Neural cell (in vitro differentiated cells): ENCODE results near the gene RNF25.

Source experiments
- CTCF ChIP-seq: fragments of 450-650 bp; IDR thresholded peaks from 2 replicates; pipeline ENCODE4 v1.5.1; 2014; ENCODE audit warnings: antibody characterized with exemption, mild to moderate bottlenecking, moderate library complexity; ENCODE audit not compliant: poor library complexity, severe bottlenecking
- EZH2 ChIP-seq: fragments of 200-600, 300-800 bp; shearing (Covaris generic), sonication (generic); IDR thresholded peaks from 2 replicates; pipeline ENCODE4 v1.6.1; 2014; ENCODE audit warnings: antibody characterized with exemption, low read length, borderline replicate concordance, mild to moderate bottlenecking; ENCODE audit not compliant: insufficient read depth, poor library complexity, severe bottlenecking
- MXI1 ChIP-seq: fragments of 450-650 bp; conservative IDR thresholded peaks from 2 replicates; pipeline ENCODE4 v1.6.1; 2014; ENCODE audit warnings: antibody characterized with exemption, mild to moderate bottlenecking; ENCODE audit not compliant: poor library complexity, severe bottlenecking
- POLR2AphosphoS5 ChIP-seq: IDR thresholded peaks from 2 replicates; pipeline ENCODE4 v1.6.1; 2012
- REST ChIP-seq: IDR thresholded peaks from 2 replicates; pipeline ENCODE4 v1.6.1; 2012; ENCODE audit warnings: borderline replicate concordance
- SMC3 ChIP-seq: fragments of 450-650 bp; conservative IDR thresholded peaks from 2 replicates; pipeline ENCODE4 v1.6.1; 2014; ENCODE audit warnings: antibody characterized with exemption, mild to moderate bottlenecking, moderate library complexity; ENCODE audit not compliant: poor library complexity
- TAF1 ChIP-seq: IDR thresholded peaks from 2 replicates; pipeline ENCODE4 v1.6.1; 2012; ENCODE audit warnings: low read depth

GRCh38 chr2:218711550-218711929 is 39.7 kb upstream of the RNF25 start:
- no peak for TF ChIP-seq CTCF
- no peak for TF ChIP-seq REST
- TF ChIP-seq EZH2: no peak
- no peak for TF ChIP-seq MXI1
- no peak for TF ChIP-seq SMC3
- TF ChIP-seq POLR2AphosphoS5: no peak
- TF ChIP-seq TAF1: no peak
